GM12874 (cell line): ENCODE data around the gene TENM4.

ENCODE experiments used
- TF ChIP-seq, protein P1 (sequence below): IDR thresholded peaks from 2 replicates; pipeline ENCODE4 v1.5.1; 2011; ENCODE audit warnings: low read depth, mild to moderate bottlenecking, control low read depth, low read length, moderate library complexity; ENCODE audit not compliant: insufficient read depth

Gene TENM4

GRCh38 chr11:78662811-78663210 is 778.0 kb downstream of the TENM4 start:
- TF ChIP-seq, protein P1, sequence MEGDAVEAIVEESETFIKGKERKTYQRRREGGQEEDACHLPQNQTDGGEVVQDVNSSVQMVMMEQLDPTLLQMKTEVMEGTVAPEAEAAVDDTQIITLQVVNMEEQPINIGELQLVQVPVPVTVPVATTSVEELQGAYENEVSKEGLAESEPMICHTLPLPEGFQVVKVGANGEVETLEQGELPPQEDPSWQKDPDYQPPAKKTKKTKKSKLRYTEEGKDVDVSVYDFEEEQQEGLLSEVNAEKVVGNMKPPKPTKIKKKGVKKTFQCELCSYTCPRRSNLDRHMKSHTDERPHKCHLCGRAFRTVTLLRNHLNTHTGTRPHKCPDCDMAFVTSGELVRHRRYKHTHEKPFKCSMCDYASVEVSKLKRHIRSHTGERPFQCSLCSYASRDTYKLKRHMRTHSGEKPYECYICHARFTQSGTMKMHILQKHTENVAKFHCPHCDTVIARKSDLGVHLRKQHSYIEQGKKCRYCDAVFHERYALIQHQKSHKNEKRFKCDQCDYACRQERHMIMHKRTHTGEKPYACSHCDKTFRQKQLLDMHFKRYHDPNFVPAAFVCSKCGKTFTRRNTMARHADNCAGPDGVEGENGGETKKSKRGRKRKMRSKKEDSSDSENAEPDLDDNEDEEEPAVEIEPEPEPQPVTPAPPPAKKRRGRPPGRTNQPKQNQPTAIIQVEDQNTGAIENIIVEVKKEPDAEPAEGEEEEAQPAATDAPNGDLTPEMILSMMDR: no peak

DNA sequence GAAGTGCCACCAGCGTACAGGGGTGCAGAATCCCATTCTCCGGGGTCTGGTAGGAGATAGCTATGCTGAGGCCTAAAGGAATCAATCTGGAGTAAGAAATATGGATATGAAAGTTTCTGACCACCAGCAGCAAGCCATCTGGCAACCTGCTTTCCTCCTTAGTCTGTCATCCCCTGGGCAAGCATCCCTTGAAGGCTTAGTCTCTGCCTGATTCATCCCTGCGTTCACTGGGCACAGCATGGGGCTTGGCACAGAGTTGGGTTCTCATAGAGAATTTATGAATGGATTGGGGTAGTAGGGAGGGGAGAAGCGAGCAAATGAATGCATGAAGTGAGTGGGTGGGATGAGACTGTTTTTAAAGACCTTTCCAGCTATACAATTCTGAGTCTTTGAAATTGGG is 780.4 kb downstream of the TENM4 start:
- TF ChIP-seq, protein P1: no peak

DNA sequence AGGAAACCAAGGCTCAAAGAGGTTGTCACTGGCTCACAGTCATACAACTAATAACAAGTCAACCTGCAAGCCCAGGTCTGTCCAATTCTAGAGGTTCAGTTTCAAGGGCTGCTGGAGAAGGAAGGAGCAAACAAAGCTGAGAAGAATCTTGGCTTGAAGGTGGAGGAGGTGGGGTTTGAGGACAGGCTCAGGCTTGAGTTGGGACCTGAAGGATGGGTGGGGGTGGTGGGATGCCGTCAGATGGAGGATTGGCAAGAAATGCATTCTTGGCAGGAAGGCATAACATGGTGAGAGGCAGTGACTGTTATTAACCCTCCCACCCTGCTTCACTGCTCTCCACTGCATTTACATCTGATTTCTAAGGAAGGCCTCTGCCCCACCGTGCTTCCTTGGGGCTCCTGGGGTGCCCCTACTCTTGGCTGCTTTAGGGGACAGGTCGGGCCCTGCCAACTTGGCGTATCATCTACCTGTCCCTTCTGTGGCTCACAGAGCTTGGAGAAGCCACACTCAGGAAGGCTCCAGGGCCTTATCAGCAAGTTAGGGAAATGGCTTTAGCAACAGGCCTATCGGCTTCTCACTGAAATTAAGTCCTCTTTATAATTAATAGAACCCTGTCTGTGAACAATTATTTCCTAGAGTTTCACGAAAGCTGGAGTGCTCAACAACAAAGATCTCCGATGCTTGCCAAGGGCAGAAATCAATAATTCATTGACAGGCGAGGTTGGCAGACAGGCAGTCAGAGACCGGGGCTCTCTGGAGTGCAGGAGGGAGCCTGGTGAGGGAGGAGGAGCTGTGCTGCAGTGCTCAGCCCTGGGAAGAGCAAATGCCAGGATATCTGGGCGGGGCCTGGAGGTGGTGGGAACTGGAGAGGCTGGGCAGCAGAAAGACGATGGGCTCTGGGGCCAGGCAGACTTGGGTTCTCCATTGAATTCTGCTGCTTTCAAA is 781.2 kb downstream of the TENM4 start:
- TF ChIP-seq, protein P1: no peak

DNA sequence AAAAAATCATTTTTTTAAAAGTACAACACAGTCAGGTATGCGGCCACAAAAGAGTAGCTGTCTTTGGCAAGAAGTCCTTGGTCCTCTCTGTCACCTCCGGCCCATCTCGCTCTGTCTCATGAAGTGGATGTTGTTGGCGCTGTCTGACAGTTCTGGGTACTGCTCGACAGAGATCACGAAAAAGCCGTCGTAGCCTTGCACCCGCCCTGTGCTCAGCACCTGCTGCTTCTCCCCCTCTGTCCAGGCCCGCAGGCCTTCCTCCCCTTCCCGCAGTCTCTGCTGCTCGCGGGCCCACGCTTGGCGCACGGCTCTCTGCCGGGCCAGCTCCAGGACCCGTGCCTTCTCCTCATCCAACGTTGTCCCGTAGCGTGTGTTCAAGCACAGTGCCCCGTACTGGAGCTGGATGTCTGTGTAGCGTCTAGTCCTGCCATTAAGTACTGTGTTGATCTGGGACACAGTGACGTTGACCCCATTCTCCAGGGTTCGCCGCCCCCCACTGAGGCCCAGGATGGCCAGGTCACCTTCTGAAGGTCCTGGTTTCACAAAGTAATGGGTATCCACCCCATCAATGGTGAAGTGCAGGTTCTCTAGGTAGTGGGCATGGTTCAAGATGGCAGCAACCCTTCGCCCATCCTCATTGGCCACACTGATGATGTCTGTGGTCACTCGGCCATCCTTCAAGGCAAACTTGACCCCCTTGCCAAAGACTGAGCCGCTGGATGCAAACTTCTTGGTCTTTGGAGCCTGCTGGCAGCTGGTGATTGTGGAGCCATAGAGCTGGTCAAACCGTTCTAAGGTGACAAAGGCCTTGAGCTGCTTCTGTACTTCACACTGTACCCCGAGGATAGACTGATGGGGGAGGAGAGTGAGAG is 782.6 kb downstream of the TENM4 start:
- TF ChIP-seq, protein P1: no peak

DNA sequence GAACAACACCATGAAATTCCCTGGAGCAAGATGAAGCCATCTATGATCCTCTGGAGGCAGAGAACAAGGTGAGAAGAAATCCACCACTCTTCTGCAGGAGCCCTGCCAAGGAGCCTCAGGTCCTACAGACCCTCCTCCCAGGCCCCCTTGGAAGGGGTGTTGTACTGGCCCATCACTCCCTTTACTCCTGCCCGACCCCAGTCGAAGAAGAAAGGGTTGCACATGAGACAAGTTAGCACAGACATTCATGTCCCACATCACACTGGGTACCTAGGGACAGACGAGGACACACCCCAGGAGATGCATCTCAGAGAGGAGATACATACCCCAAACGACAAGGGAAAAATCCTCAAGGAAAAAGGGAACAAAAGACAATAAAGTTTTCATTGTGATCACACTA is 783.4 kb downstream of the TENM4 start:
- TF ChIP-seq, protein P1: no peak

DNA sequence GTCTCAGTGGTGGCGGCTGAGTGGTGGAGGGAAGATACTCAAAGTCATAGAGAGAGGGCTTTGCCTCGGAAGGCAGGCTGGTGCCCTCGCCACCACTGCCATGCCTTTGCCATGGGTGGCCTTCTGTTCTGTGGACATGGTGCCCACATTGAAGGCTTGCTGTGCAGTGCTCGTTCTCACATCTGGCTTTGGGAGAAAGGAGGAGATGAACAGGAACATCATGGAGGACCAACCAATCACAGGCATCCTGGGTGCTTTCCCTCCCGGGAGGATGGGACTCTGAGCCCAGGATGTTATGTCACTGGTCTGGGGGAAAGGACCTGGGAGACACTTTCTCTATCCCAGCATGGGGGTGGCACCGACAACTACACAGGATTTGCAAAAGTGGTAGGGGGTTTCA is 783.8 kb downstream of the TENM4 start:
- TF ChIP-seq, protein P1: no peak

DNA sequence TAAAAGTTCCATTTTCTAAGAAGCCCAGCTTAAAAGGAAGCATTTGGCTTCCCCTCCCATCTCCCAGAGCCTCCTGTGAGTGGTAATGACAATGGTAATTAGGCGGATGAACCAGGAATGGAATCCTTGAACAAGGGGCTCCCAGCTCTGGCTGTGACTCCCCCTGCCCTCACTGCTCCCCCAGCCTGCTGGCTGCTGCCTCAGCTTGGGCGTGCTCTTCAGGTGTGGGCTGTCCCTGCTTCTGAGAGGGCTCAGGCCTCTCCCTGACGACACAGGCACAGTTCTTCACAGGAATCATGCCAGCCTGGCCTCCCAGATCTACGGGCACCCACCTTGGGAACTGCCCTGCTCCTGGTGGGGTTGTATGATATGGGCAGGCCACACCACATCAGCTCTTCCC is 784.5 kb downstream of the TENM4 start:
- TF ChIP-seq, protein P1: no peak
